HG02885 (cell line): ENCODE results near the gene PRM2.

Experiments used
- ATAC-seq: cut with Tn5 transposase; IDR thresholded peaks from one replicate; pipeline ENCODE4 v1.9.1; 2021; ENCODE audit warnings: mild to moderate bottlenecking; ENCODE audit not compliant: unreplicated experiment, poor library complexity

PRM2 gene

GRCh38 chr16:11251525-11252481, 24.5 kb downstream of the PRM2 start:
- no peak for ATAC-seq

- ATAC-seq, result no peak
Observed at GRCh38 chr16:11250786-11251524, 25.3 kb downstream of the PRM2 start.

GRCh38 chr16:11250091-11250785, 26.0 kb downstream of the PRM2 start:
- no peak for ATAC-seq

- no peak for ATAC-seq
Observed at GRCh38 chr16:11249233-11250061, 26.8 kb downstream of the PRM2 start.

- no peak for ATAC-seq
Observed at GRCh38 chr16:11248133-11248532, 28.1 kb downstream of the PRM2 start.

GRCh38 chr16:11245988-11246387, 30.3 kb downstream of the PRM2 start:
- no peak for ATAC-seq

GRCh38 chr16:11245222-11245737, 31.0 kb downstream of the PRM2 start:
- ATAC-seq, result no peak

GRCh38 chr16:11242658-11243057, 33.6 kb downstream of the PRM2 start:
- ATAC-seq, result no peak

- ATAC-seq, result no peak
Observed at GRCh38 chr16:11241480-11242204, 34.6 kb downstream of the PRM2 start.

- no peak for ATAC-seq
Observed at GRCh38 chr16:11240636-11241473, 35.4 kb downstream of the PRM2 start.

GRCh38 chr16:11239644-11240632, 36.3 kb downstream of the PRM2 start:
- no peak for ATAC-seq

- no peak for ATAC-seq
Observed at GRCh38 chr16:11238272-11239202, 37.7 kb downstream of the PRM2 start.

- ATAC-seq, result no peak
Observed at GRCh38 chr16:11236461-11237254, 39.6 kb downstream of the PRM2 start.

- ATAC-seq, result no peak
Observed at GRCh38 chr16:11235703-11235991, 40.6 kb downstream of the PRM2 start.

- no peak for ATAC-seq
Observed at GRCh38 chr16:11234884-11235702, 41.2 kb downstream of the PRM2 start.
